ENCODE results near the gene MEG3.

DNA sequence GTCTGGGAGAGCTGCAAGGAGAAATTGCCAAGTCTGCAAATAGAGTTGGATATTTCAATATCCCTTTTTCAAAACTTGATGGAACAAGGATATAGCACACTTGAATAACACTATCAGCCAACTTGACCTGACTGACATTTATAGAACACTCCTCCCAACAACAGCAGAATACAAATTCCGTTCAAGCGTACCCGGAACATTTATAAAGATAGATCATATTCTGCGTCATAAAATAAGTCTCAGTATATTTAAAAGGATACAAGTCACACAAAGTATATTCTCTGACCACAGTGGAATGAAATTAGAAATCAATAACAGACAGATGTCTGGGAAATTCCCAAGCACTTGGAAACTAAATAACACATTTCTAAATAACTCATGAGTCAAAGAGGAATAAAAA is 29.0 kb upstream of the MEG3 start:
- no peak for TF ChIP-seq GATA2 (IDR thresholded peaks at IDR 0.05; ENCODE audit: low read depth, low read length)
- no peak for TF ChIP-seq GATA3 (IDR thresholded peaks at IDR 0.05; ENCODE audit: low read depth, low read length)
